Stimulated activated memory B cell treated with anti-CD40 and anti-IgM and Interleukin-4, amounts not matched to agents 10 μg/mL and 1 μg/mL and 100 μg/mL, for 72 hours (primary cell): ENCODE results near the gene KCNJ6.

Experiments
- ATAC-seq: fragments of 150-1000 bp; cut with Tn5 transposase; 2 replicates; pipeline ENCODE4 v1.10.0; 2021
- H3K27ac Mint-ChIP-seq: one replicate; pipeline ENCODE4 v1.8.0; 2022; ENCODE audit warnings: mild to moderate bottlenecking, mixed read lengths
- H3K27me3 Mint-ChIP-seq: one replicate; pipeline ENCODE4 v1.8.0; 2022; ENCODE audit warnings: mixed read lengths
- H3K36me3 Mint-ChIP-seq: one replicate; pipeline ENCODE4 v1.8.0; 2022; ENCODE audit warnings: mixed read lengths
- H3K4me1 Mint-ChIP-seq: one replicate; pipeline ENCODE4 v1.8.0; 2022; ENCODE audit warnings: mixed read lengths
- H3K4me3 Mint-ChIP-seq: one replicate; pipeline ENCODE4 v1.8.0; 2022; ENCODE audit warnings: mild to moderate bottlenecking, moderate library complexity, mixed read lengths
- H3K9me3 Mint-ChIP-seq: one replicate; pipeline ENCODE4 v1.8.0; 2022; ENCODE audit warnings: mixed read lengths

The KCNJ6 gene

DNA sequence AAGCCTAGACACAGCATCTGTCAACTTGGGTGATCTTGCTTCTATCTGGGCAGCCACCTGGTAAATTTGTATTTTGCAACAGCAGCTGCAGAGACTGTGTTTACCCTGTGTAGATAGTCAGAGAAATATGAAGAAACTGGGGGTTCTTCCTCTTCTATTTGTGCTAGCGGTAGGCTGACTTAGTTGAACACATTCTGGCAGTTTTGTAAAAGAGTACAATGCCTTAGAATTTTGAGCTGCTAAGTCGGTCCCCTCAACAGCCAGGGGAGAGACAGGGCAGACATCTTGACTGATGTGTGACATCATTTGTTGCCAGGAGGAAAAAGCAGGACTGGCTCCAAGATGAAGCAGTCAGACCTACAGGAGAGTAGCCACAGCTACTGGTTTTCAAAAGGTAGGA is 53.7 kb downstream of the KCNJ6 start:
- Mint-ChIP-seq H3K4me3 (no peak overlapping the region), H3K36me3 (no peaks in the 10 kb centered on the region), H3K27ac (peak overlapping the region; percentile 3), H3K4me1 (peaks cover 6% of the 10 kb centered on the region), H3K9me3 (no peaks in the 10 kb centered on the region), H3K27me3 (peaks cover 6% of the 10 kb centered on the region)
- no peak for ATAC-seq

- no peaks in the 10 kb centered on the region for H3K9me3 Mint-ChIP-seq
- ATAC-seq = no peak
- peaks cover 6% of the 10 kb centered on the region for H3K4me1 Mint-ChIP-seq
- no peak overlapping the region for H3K4me3 Mint-ChIP-seq
- H3K27ac Mint-ChIP-seq = no peak overlapping the region
- peaks cover 9% of the 10 kb centered on the region for H3K27me3 Mint-ChIP-seq
- H3K36me3 Mint-ChIP-seq = no peaks in the 10 kb centered on the region
Observed at GRCh38 chr21:37861561-37861960, 54.7 kb downstream of the KCNJ6 start.

DNA sequence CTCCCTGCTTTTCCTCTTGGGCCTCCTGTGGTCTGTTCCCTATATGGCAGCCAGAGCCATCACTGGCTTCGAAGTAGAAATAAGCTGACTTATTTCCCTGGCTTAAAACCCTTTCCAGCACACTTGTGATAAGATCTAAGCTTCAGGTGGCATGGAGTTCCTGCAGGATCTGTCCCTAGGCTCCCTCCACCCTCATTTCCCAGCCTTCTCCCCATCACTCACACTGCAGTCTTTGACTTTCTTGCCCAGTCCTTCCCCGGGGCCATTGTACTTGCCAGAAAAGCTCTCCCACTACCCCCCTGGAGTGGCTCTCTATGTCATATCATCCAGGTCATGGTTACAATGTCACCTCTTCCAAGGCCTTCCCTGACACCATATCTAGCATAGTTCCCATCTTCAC is 55.8 kb downstream of the KCNJ6 start:
- no peak overlapping the region for H3K4me3 Mint-ChIP-seq
- ATAC-seq = no peak
- H3K27ac Mint-ChIP-seq = no peak overlapping the region
- H3K4me1 Mint-ChIP-seq = peaks cover 6% of the 10 kb centered on the region
- H3K27me3 Mint-ChIP-seq = peaks cover 9% of the 10 kb centered on the region
- H3K9me3 Mint-ChIP-seq = no peaks in the 10 kb centered on the region
- no peaks in the 10 kb centered on the region for H3K36me3 Mint-ChIP-seq

DNA sequence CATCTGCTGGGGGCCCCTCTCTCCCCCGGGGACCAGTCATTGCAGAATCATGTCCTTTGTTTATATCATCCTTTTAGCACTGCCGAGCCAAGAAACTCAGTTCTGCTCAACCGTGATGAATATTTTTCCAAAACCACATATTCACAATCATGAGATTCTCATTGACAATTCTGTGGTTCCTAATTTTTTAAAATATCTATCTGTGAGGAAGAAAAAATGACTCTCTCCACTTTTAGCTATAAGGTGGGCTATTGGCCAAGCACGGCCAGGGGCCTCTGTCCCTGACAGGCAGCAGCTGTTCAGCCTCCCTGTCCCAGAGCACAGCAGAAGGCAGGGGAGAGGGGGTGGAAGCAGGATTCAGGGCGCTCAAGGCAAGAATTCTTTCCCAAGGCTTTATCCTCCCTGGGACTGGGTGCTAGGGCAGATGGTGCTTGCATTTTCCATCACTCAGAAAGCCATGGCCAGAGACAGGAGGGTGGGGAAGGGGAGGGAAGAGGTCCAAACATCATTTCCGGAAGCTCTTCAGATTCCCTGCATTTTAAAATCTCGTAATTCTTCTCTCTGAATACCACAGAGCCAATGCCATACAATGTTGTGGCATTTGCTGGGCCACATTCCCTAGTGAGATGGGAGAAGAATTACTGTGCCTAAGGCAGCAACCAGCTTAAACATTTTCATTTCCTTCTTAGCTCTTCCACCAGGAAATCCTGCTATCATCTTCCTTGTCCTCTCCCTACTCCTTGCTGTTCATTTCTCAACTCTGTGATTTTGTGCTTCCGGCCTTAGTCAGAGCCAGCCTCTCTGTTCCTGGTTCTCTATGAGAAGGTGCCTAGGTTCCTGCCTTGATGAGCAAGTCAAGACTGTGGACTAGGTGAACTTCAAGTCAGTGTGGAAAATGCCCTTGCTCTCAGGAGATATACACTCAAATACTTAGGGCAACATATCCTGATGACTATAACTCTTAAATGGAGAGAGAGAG is 60.3 kb downstream of the KCNJ6 start:
- ATAC-seq = no peak
- Mint-ChIP-seq H3K27me3 (peaks cover 9% of the 10 kb centered on the region), H3K4me1 (no peaks in the 10 kb centered on the region), H3K9me3 (peaks cover 19% of the 10 kb centered on the region), H3K4me3 (no peak overlapping the region), H3K27ac (no peak overlapping the region), H3K36me3 (no peaks in the 10 kb centered on the region)

- H3K4me1 Mint-ChIP-seq = no peaks in the 10 kb centered on the region
- H3K27ac Mint-ChIP-seq = no peak overlapping the region
- no peaks in the 10 kb centered on the region for H3K36me3 Mint-ChIP-seq
- no peak for ATAC-seq
- peaks cover 9% of the 10 kb centered on the region for H3K27me3 Mint-ChIP-seq
- H3K4me3 Mint-ChIP-seq = no peak overlapping the region
- H3K9me3 Mint-ChIP-seq = peaks cover 19% of the 10 kb centered on the region
Observed at GRCh38 chr21:37855271-37855646, 61.0 kb downstream of the KCNJ6 start.

GRCh38 chr21:37849506-37850102 is 66.7 kb downstream of the KCNJ6 start:
- H3K27me3 Mint-ChIP-seq = peaks cover 31% of the 10 kb centered on the region
- H3K27ac Mint-ChIP-seq = no peak overlapping the region
- peaks cover 21% of the 10 kb centered on the region for H3K9me3 Mint-ChIP-seq
- H3K4me1 Mint-ChIP-seq = no peaks in the 10 kb centered on the region
- no peaks in the 10 kb centered on the region for H3K36me3 Mint-ChIP-seq
- H3K4me3 Mint-ChIP-seq = no peak overlapping the region
- ATAC-seq = no peak

- Mint-ChIP-seq H3K27ac (no peak overlapping the region), H3K4me3 (no peak overlapping the region), H3K9me3 (peaks cover 16% of the 10 kb centered on the region), H3K4me1 (no peaks in the 10 kb centered on the region), H3K36me3 (no peaks in the 10 kb centered on the region), H3K27me3 (peaks cover 32% of the 10 kb centered on the region)
- no peak for ATAC-seq
Observed at GRCh38 chr21:37848721-37849490, 67.4 kb downstream of the KCNJ6 start.

DNA sequence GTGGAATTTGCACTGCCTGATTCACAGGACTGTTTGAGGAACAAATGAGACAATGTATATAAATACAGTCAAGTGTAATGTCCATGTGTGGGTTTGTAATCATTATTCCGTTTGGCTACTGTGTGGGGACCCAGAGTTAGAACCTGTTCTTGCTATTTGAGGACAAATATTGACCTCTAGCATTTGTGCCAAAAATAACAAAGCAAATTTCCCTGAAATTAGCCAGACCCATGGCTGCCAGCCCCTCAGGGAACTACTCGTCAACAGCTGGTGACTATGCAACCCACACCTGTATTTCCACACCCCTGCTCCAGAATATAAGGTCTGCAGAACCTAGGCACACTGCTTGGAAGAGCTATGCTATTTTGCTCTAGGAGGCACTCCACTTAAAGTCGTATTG is 70.7 kb downstream of the KCNJ6 start:
- Mint-ChIP-seq H3K36me3 (no peaks in the 10 kb centered on the region), H3K27ac (no peak overlapping the region), H3K9me3 (peaks cover 5% of the 10 kb centered on the region), H3K4me3 (no peak overlapping the region), H3K4me1 (no peaks in the 10 kb centered on the region), H3K27me3 (peaks cover 32% of the 10 kb centered on the region)
- no peak for ATAC-seq

- Mint-ChIP-seq H3K27me3 (peaks cover 22% of the 10 kb centered on the region), H3K4me1 (no peaks in the 10 kb centered on the region), H3K4me3 (no peak overlapping the region), H3K9me3 (peaks cover 5% of the 10 kb centered on the region), H3K27ac (no peak overlapping the region), H3K36me3 (no peaks in the 10 kb centered on the region)
- no peak for ATAC-seq
Observed at GRCh38 chr21:37843191-37843590, 73.1 kb downstream of the KCNJ6 start.

- no peaks in the 10 kb centered on the region for H3K36me3 Mint-ChIP-seq
- H3K27ac Mint-ChIP-seq = no peak overlapping the region
- no peaks in the 10 kb centered on the region for H3K4me1 Mint-ChIP-seq
- H3K9me3 Mint-ChIP-seq = no peaks in the 10 kb centered on the region
- peaks cover 14% of the 10 kb centered on the region for H3K27me3 Mint-ChIP-seq
- no peak for ATAC-seq
- H3K4me3 Mint-ChIP-seq = no peak overlapping the region
Observed at GRCh38 chr21:37842163-37842919, 73.9 kb downstream of the KCNJ6 start.

DNA sequence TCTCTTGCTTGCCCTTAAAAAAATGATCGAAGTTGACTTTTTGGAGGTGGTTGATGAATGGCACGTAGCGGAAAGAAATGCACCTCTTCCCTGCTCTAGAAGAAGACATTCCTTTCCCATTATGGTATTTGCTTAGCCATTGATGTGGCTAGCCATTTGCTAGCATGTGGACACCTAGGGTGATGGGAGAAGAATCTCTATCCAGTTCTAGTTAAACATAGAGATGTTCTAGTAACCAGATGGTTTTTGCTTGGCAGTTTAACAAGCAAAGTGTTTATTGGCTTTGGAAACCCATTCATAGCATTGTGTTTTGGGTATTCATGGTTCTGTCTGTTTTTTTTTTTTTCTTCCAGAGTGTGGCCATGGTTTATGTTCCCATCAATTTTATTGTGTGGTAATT is 78.9 kb downstream of the KCNJ6 start:
- no peak for ATAC-seq
- H3K27me3 Mint-ChIP-seq = no peaks in the 10 kb centered on the region
- peaks cover 4% of the 10 kb centered on the region for H3K9me3 Mint-ChIP-seq
- no peak overlapping the region for H3K4me3 Mint-ChIP-seq
- H3K27ac Mint-ChIP-seq = no peak overlapping the region
- H3K4me1 Mint-ChIP-seq = no peaks in the 10 kb centered on the region
- no peaks in the 10 kb centered on the region for H3K36me3 Mint-ChIP-seq

GRCh38 chr21:37835481-37835880 is 80.8 kb downstream of the KCNJ6 start:
- H3K36me3 Mint-ChIP-seq = no peaks in the 10 kb centered on the region
- H3K27me3 Mint-ChIP-seq = no peaks in the 10 kb centered on the region
- no peak for ATAC-seq
- no peaks in the 10 kb centered on the region for H3K4me1 Mint-ChIP-seq
- no peak overlapping the region for H3K4me3 Mint-ChIP-seq
- peaks cover 4% of the 10 kb centered on the region for H3K9me3 Mint-ChIP-seq
- no peak overlapping the region for H3K27ac Mint-ChIP-seq

GRCh38 chr21:37833301-37833700 is 83.0 kb downstream of the KCNJ6 start:
- Mint-ChIP-seq H3K36me3 (no peaks in the 10 kb centered on the region), H3K27ac (no peak overlapping the region), H3K9me3 (peaks cover 4% of the 10 kb centered on the region), H3K4me3 (no peak overlapping the region), H3K27me3 (peaks cover 13% of the 10 kb centered on the region), H3K4me1 (no peaks in the 10 kb centered on the region)
- no peak for ATAC-seq

DNA sequence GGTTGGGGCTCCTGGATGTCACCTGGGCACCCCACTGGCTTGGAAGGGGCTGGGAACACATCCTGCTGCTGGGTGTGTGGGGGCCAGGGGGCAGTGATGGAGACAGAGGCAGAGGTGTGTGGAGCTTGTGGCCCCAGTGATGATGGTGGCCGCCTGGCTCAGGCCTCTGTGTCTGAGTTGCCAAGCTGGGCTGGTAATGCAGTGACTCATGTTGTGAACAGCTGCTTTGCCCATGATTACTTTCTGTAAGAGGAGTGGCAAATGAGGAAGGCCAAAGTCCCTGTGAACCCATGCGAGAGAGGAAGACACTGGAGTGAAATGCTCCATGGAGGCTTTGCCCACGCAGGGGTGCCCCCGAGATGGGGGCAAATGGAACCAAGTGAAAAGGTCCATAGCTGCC is 86.8 kb downstream of the KCNJ6 start:
- Mint-ChIP-seq H3K4me3 (no peak overlapping the region), H3K4me1 (no peaks in the 10 kb centered on the region), H3K9me3 (peaks cover 2% of the 10 kb centered on the region), H3K36me3 (no peaks in the 10 kb centered on the region), H3K27me3 (peaks cover 13% of the 10 kb centered on the region), H3K27ac (no peak overlapping the region)
- ATAC-seq = peak; percentile 4

DNA sequence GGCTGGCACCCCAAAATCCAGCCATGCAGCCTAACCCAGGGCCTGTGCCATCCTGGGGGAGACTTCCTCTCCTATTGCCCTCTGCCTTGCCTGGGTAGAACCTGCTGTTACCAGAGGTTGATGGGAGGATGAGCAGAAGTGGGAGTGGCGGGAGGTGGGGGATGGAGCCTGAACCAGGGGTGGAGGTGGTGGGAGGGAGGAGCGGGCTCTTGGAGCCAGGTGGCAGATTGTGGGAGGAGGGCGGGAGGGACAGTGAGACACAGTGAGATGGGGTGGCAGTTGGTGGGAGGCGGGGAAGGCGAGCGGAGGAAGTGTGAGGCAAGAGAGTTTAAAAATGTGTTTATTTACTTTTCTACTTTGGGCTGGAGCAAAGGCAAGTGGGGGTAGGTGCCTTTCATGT is 87.3 kb downstream of the KCNJ6 start:
- H3K4me3 Mint-ChIP-seq = no peak overlapping the region
- H3K4me1 Mint-ChIP-seq = no peaks in the 10 kb centered on the region

More for the DNA sequence above, 87.3 kb downstream of the KCNJ6 start:
- Mint-ChIP-seq H3K9me3 (peaks cover 2% of the 10 kb centered on the region), H3K27me3 (peaks cover 13% of the 10 kb centered on the region), H3K27ac (no peak overlapping the region), H3K36me3 (no peaks in the 10 kb centered on the region)
- ATAC-seq = no peak
